ENCODE results near the gene HERC2.
"Not testable (repeated sequence)": the region's sequence is repeated elsewhere in the genome, so short reads cannot be mapped to it uniquely, and the experiment has no call there.

HERC2 gene

DNA sequence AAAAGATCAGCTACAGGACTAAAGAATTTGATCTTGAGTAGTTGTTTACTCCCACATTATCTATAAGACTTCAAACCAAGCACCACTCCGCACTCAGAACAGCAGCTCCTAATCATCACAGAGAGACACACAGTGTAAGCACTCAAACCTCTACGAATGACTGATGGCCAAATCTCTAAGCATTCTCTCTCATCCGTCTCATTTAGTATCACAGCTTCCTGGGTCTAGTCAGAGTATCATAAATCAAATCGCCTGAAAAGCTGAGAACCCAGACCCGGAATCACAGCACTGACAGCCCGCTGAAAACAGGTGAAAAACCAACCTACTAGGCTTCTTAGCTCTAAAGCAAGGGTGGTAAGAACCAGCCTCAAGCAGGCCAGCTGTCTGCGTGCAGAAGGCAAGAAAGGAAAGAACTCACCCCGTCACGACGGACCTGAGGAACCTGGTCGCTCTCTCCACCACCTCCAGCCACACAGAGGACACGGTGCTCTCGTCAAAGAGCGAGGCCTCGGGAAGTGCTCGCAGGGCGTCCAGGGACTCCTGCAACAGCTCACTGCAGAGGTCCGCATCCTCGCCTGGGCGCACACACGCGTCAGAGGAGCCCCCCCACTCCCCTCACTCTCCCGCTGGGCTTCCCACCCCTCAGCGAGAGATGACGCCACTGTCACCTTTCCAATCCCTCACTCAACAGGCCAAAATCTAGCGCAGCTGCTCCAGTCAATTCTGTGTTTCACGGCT, 47.9 kb downstream of the HERC2 start:
- DNase-seq = no peak

- no peak for DNase-seq
Measured at GRCh38 chr15:28273468-28273867, 48.5 kb downstream of the HERC2 start.

DNA sequence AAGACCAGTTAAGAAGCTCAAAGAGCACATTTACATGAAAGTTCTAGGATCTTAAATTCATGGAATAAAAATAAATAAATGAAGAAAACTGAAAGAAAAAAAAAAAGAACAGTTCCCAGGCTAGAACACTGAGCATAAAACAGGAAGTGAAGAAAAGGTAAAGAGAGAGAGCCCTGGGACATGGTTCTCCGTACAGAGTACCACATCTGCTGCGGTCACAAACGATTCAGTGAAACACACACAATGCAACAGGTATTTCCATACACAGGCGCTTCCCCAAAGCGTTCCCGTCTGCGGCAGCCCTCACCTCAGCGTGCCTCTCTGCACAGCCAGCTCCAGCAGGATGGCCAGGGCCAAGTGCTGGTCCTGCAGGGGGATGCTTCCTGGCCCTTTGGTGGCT, 49.4 kb downstream of the HERC2 start:
- no peak for DNase-seq

GRCh38 chr15:28271697-28272260, 50.2 kb downstream of the HERC2 start:
- no peak for DNase-seq

DNA sequence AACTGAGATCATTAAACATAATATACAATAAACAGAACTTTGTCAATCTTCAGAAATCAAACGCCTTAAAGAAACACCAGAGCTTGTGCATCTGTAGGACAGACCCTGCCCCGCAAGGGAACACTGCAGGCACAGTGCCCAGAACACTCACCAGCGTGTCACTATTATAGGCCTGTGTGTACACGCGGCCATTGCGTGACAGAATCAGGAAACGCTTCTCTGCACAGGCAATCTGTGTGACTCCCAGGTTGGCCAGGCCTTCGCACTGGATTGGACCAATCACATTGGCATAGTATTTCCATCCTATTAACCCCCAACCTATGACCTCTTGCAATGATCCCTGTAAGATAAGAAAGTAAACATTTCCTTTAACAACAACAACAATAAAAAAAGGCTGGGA, 52.9 kb downstream of the HERC2 start:
- no peak for DNase-seq

DNA sequence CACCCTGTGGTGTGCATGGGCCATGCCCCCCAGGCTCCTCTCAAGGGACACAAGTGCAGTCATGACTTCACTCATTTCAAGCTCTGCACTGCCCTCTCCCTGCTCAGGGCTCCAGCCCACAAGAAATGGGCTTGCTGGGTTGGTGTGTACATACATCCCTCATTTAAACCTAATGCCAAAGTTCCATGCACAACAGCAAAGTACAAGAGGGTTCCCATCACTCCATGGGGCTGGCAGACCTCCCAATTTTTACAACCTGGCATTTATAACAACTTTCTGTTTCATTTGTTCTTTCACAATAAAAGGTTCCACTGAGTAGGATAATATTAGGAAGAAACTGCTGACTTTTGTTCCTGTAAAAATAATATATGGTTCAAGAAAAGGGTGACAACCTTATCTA, 54.3 kb downstream of the HERC2 start:
- DNase-seq = no peak

DNA sequence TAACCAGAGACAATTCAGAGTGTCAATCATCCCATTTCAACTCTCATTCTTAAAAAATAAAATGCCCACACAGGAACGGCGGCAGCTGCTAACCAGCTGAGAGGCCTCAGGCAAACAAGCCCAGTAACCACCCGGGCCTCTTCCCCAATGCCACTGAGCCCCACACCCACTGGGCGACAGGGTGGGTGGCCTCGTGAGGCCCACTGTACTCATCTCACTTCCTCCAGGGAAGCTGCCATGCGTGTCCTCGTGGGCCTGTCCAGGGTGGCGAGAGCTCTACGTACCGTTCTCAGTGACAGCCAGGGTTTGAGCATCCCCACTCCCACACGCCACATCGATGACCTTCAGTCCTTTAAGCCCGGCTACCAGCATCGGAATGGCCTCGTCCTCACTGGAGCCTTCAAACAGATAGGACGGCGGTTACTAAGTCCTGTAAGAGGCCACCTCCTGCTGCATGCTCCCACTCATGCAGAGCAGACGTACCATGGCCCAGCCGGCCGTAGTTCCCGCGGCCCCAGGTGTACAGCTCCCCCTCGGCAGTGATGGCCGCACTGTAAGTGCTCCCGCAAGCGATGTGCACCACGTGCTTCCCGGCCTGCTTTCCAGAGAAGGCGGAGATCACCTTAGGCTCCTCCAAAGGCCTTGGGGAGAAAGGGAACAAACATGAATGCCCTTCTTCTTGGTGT, 56.5 kb downstream of the HERC2 start:
- DNase-seq = no peak

GRCh38 chr15:28264166-28264565, 57.8 kb downstream of the HERC2 start:
- no peak for DNase-seq

- no peak for DNase-seq
Measured at GRCh38 chr15:28262438-28262837, 59.5 kb downstream of the HERC2 start.

GRCh38 chr15:28260722-28261121, 61.3 kb downstream of the HERC2 start:
- DNase-seq = no peak

- DNase-seq = no peak
Measured at GRCh38 chr15:28260317-28260716, 61.7 kb downstream of the HERC2 start.

DNA sequence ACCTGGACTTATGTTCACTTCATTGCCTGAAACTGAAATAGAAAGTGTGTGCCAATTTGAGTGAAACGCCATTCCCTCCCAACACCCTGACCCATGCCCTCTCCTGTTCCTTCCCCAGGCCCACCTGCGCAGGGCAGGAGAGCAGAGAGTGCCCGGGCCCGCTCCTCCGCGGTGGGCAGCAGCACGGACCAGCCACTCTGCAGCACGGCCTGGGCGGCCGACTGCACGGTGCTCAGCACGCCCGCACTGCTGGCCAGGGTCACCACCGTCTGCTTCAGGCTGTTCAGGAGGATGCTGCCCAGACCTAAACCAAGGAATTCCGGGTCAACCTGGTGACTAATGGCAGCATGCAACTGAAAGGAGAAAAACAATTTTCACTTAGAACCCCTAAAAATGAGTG, 66.0 kb downstream of the HERC2 start:
- no peak for DNase-seq

DNA sequence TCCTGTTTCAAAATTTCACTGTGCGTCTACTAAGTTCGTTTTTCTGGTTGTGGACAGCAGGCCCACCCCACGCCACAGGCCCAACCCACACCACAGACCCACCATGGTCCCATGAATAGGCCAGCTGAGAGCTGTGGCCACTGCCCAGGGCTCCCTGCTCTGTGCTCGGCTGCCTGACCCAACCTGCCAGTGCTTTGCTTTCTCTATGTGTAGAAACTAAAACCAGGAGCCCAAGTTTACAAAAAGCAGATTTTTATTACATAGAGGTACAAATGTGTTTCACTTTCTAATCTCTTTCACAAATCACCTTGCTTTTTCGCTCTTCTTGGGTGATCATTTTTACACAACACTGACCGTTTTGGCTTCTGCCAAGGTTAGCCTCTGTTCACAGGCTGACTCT, 69.1 kb downstream of the HERC2 start:
- no peak for DNase-seq

GRCh38 chr15:28246605-28247004, 75.4 kb downstream of the HERC2 start:
- DNase-seq = no peak

DNA sequence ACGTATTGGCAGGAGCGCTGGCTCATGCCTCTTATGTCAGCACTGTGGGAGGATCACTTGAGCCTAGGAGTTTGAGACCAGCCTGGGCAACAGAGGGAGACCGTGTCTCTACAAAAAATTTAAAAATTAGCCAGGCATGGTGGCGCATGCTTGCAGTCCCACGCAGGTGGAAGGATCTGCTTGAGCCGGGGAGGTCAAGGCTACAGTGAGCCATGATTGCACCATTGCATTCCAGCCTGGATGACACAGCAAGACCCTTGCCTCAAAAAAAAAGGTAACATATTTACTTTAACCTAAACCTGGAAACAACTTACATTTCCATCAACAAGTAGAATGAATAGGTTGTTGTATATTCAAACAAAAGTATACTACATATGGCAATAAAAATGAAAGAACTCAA, 78.1 kb downstream of the HERC2 start:
- no peak for DNase-seq

DNA sequence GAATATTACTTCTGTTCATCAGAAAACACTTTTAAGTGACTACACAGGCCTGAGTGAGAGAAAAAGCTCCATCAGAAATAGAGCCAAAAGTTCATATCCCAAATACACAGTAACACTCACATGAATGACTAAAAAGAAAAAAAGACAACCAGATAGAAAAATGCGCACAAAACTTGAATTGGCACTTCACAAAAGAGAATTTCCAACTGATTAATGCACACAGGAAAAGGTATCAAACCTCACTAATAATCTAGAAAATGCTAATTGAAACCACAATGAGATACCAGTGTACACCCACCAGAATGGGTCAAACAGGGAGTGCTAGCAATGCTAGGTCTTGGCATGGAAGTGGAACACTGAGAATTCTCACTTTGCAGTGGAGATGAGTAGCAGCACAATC, 78.6 kb downstream of the HERC2 start:
- no peak for DNase-seq

DNA sequence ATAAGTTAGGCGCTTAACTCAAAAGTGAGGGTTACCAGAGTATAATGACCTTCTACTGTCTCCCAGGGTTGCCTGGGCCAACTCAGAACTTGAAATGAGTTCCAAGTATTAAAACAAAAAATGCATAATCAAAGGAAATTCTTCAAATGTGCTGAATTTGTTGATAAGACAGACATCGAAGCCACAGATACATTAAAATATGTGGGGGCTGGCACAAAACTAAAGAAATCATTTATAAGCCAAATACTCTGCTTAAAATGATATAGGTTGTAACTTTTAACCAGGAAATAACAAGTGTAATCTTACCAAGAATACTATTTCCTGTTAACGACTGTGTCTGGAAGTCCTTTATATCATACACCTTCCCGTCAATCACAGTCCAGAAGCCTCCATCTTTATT, 83.7 kb downstream of the HERC2 start:
- DNase-seq = not testable (repeated sequence)

GRCh38 chr15:28231743-28232142, 90.2 kb downstream of the HERC2 start:
- DNase-seq = not testable (repeated sequence)

- DNase-seq = not testable (repeated sequence)
Measured at GRCh38 chr15:28231336-28231735, 90.6 kb downstream of the HERC2 start.

- not testable (repeated sequence) for DNase-seq
Measured at GRCh38 chr15:28228990-28229640, 92.9 kb downstream of the HERC2 start.

- no peak for DNase-seq
Measured at GRCh38 chr15:28228096-28228495, 93.9 kb downstream of the HERC2 start.

GRCh38 chr15:28227303-28227702, 94.7 kb downstream of the HERC2 start:
- DNase-seq = not testable (repeated sequence)

DNA sequence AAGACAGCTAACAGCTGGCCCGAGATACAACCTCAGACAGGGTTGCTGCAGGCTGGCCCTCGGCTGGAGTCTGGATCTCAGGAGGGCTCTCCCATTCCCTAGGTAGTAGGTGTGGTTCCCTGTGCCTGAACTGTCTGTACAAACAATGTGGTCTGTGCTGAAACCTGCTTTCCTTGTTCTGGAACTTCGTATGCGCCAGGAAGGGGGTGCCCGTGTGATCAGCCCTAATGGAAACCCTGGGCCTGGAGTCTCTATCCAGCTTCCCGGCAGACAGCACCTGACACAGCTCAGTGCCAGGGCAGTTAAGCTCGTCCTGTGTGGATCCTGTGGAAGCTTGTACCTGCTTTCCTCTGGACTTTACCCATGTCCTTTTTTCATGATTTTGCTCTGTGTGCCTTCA, 99.4 kb downstream of the HERC2 start:
- DNase-seq = not testable (repeated sequence)

DNA sequence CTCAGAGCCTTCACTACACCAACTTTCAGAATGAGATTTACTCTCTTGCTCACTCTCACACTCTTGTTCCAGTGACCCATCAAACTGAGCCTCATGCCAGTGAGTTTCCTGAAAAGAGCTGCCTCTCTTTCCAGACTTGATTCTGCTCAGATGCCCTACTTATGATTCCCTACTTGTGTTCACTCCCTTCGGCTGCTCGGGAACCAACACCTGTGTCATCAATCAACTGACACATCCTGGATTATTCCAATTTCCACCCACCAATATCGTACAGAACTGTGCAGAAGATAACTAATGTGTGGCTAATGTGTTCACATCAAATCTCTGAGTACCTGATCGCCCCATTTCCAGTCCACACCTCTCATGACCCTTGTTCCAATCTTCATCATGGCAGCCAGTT, 100.3 kb downstream of the HERC2 start:
- not testable (repeated sequence) for DNase-seq
